Measurements from ENCODE around the gene ZNF75A.

DNA sequence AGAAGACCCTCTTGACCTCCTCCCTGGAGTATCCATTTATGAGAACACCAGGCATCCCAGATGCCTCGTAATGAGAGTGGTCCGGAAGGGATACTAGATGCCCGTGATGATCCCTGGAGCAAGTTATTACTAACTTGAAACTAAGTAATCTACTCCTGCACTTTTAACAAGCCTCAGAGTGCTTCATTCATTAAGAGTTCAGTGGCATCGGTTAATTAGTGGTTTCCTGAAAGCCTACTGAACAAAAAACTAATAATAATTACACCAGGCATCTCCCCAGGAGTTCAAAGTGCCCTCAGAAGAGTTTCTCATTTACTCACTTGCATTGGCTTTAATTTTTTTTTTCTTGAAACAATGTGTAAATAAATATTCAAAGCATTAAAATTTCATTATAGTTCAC lies 22.2 kb downstream of the ZNF75A start:
- no peak for TF ChIP-seq POLR2AphosphoS5 (IDR thresholded peaks at IDR 0.05; ENCODE audit: low read depth, low read length)
- no peak for TF ChIP-seq POLR2A (IDR thresholded peaks at IDR 0.05; ENCODE audit: low read depth, low read length)

All from GM12892 (cell line).